K562 (cell line): ENCODE data around the gene TMEM120B. TPM values are rescaled to one million over a fixed set of nuclear protein-coding genes. Genes with fewer than 3 reads are reported as not detected.

ENCODE experiments used
- BCLAF1 ChIP-seq, 2 experiments: fragments of 450-650 bp in 1 of 2; IDR thresholded peaks; 2 replicates each; pipeline ENCODE4 v1.6.1; 2011 to 2017; ENCODE audit warnings: low read depth in 2 of 2, antibody characterized with exemption in 1 of 2, borderline replicate concordance in 1 of 2, low read length in 1 of 2, mild to moderate bottlenecking in 1 of 2, mixed read lengths in 1 of 2; ENCODE audit not compliant: control insufficient read depth in 1 of 2
- CBX5 ChIP-seq: IDR thresholded peaks from 2 replicates; pipeline ENCODE4 v1.6.1; 2014; ENCODE audit warnings: low read depth, borderline replicate concordance
- CREM ChIP-seq: IDR thresholded peaks from 2 replicates; pipeline ENCODE4 v1.6.1; 2014; ENCODE audit warnings: antibody characterized with exemption, low read depth
- ETS1 ChIP-seq: conservative IDR thresholded peaks from 2 replicates; pipeline ENCODE4 v1.6.1; 2011; ENCODE audit warnings: low read depth, mild to moderate bottlenecking, low read length; ENCODE audit not compliant: control insufficient read depth
- NFXL1 ChIP-seq: fragments of 450-650 bp; formaldehyde crosslinking; IDR thresholded peaks from 2 replicates; pipeline ENCODE4 v1.4.0; 2021; ENCODE audit warnings: mild to moderate bottlenecking
- NR3C1 ChIP-seq: sonication (generic); formaldehyde crosslinking; IDR thresholded peaks from 2 replicates; pipeline ENCODE4 v1.8.1; 2022; ENCODE audit warnings: missing genetic modification reagents
- RBBP5 ChIP-seq: fragments of 200-600 bp; sonication (generic); IDR thresholded peaks from 2 replicates; pipeline ENCODE4 v1.6.1; 2012; ENCODE audit warnings: borderline replicate concordance, mild to moderate bottlenecking, low read length, control low read depth, inconsistent platforms; ENCODE audit not compliant: insufficient read depth, poor library complexity, severe bottlenecking
- SAFB2 ChIP-seq: fragments of 200-400 bp; formaldehyde crosslinking; IDR thresholded peaks from 2 replicates; pipeline ENCODE4 v1.6.1; 2018; ENCODE audit warnings: borderline replicate concordance, low read length, low read depth, moderate library complexity; ENCODE audit not compliant: severe bottlenecking
- SIN3B ChIP-seq: fragments of 450-650 bp; IDR thresholded peaks from 2 replicates; pipeline ENCODE4 v1.6.1; 2017; ENCODE audit warnings: low read depth, mild to moderate bottlenecking, moderate library complexity
- SREBF1 ChIP-seq: fragments of 150-350 bp; IDR thresholded peaks from 2 replicates; pipeline ENCODE4 v1.6.1; 2014; ENCODE audit warnings: antibody characterized with exemption, low read depth, low read length, borderline replicate concordance
- SRSF1 ChIP-seq: fragments of 200-400 bp; formaldehyde crosslinking; IDR thresholded peaks from 2 replicates; pipeline ENCODE4 v1.6.1; 2017; ENCODE audit warnings: mild to moderate bottlenecking, low read depth, low read length, moderate library complexity
- TSHZ1 ChIP-seq: fragments of 250-450 bp; sonication (Bioruptor Pico); IDR thresholded peaks from 2 replicates; pipeline ENCODE4 v1.4.0; 2020; ENCODE audit warnings: mild to moderate bottlenecking, moderate library complexity
- ZBTB1 ChIP-seq: sonication (generic); formaldehyde crosslinking; IDR thresholded peaks from 2 replicates; pipeline ENCODE4 v1.8.1; 2023; ENCODE audit warnings: missing genetic modification reagents, low read depth, mild to moderate bottlenecking, borderline replicate concordance
- ZNF280B ChIP-seq: fragments of 250-450 bp; sonication (Bioruptor Pico); IDR thresholded peaks from 2 replicates; pipeline ENCODE4 v1.5.1; 2021; ENCODE audit warnings: mild to moderate bottlenecking
- polyA plus RNA-seq, 8 experiments: library from polyadenylated mRNA; depleted of rRNA in 4 of 8; stranded (reverse) in 5 of 8; unstranded in 3 of 8; fragments of >200 nt; fragmentation: Nextera tagmentation in 2 of 8; fragmentation: Illumina TruSeq in 1 of 8; extraction: Ambion mirVana in 2 of 8; extraction: Trizol in 1 of 8; gene quantifications; 2 replicates each; pipeline versions ENCODE4 v1.2.1 to v1.2.3, GENCODE V29; 2011 to 2014; ENCODE audit warnings: inconsistent platforms in 1 of 8, missing spikeins in 1 of 8
- total RNA-seq, 7 experiments: library from RNA; depleted of rRNA in 6 of 7; stranded (reverse); fragments of >200 nt in 6 of 7; fragmentation: Illumina TruSeq in 2 of 7; extraction: Trizol in 2 of 7; gene quantifications; 2 replicates each; pipeline versions ENCODE4 v1.2.1 to v1.2.3, GENCODE V29; 2011 to 2021; ENCODE audit warnings: low replicate concordance in 1 of 7

TMEM120B gene
- total and polyA plus RNA-seq, 9 of the 15 experiments (the other 6 are each of a cell fraction or from before 2014, with no cell fraction given): 1.7 to 18.6 (median 7.4) TPM

GRCh38 chr12:121712461-121713256 is at the start of gene TMEM120B (continued):
- TF ChIP-seq ETS1: peak; percentile 83; the same call in 1 of the 2 replicates
- peak; percentile 55 for TF ChIP-seq RBBP5
- no peak for TF ChIP-seq CBX5
- TF ChIP-seq SREBF1: no peak
- no peak for TF ChIP-seq NR3C1 (CRISPR knock-in tag)
- TF ChIP-seq ZBTB1 (CRISPR knock-in tag): no peak
- TF ChIP-seq SIN3B: peak; percentile 14; the same call in 1 of the 2 replicates
- no peak for TF ChIP-seq SRSF1
- TF ChIP-seq SAFB2: no peak
- no peak for TF ChIP-seq TSHZ1
- peak; percentile 92 for TF ChIP-seq CREM
- TF ChIP-seq BCLAF1 (IDR thresholded peaks at IDR 0.05; ENCODE audit: borderline replicate concordance in 1 of 2, control insufficient read depth in 1 of 2, low read depth in 2 of 2, low read length in 1 of 2): no peak
- no peak for TF ChIP-seq NFXL1 (CRISPR knock-in tag)
- TF ChIP-seq ZNF280B (CRISPR knock-in tag): no peak
